Endodermal cell (in vitro differentiated cells): ENCODE results near the gene PRRX2. TPM values are rescaled to one million over a fixed set of nuclear protein-coding genes. Genes with fewer than 3 reads are reported as not detected.

Source experiments
- DNase-seq: peaks from one replicate; pipeline ENCODE4 v3.0.0-alpha.2; 2017
- H3K27ac ChIP-seq: 2 replicates; pipeline ENCODE4 v1.5.1; 2013; ENCODE audit warnings: mild to moderate bottlenecking, low read depth, low read length, moderate library complexity
- H3K27me3 ChIP-seq: 2 replicates; pipeline ENCODE4 v1.6.1; 2013; ENCODE audit warnings: mild to moderate bottlenecking, low read length, moderate library complexity; ENCODE audit not compliant: insufficient read depth, control insufficient read depth, poor library complexity, severe bottlenecking
- H3K36me3 ChIP-seq: 2 replicates; pipeline ENCODE4 v1.7.0; 2013; ENCODE audit warnings: mild to moderate bottlenecking, low read length, moderate library complexity; ENCODE audit not compliant: control insufficient read depth, insufficient read depth
- H3K4me1 ChIP-seq: one replicate; pipeline ENCODE4 v1.7.0; 2013; ENCODE audit warnings: low read length; ENCODE audit not compliant: control insufficient read depth, insufficient read depth
- H3K4me3 ChIP-seq: 2 replicates; pipeline ENCODE4 v1.5.1; 2013; ENCODE audit warnings: mild to moderate bottlenecking, low read length, moderate library complexity
- H3K9ac ChIP-seq: 2 replicates; pipeline ENCODE4 v1.6.1; 2013; ENCODE audit warnings: mild to moderate bottlenecking, low read length, moderate library complexity; ENCODE audit not compliant: poor library complexity, severe bottlenecking; ENCODE audit errors: extremely low read depth
- H3K9me3 ChIP-seq: 2 replicates; pipeline ENCODE4 v1.6.1; 2013; ENCODE audit warnings: mild to moderate bottlenecking, low read length, moderate library complexity; ENCODE audit not compliant: control insufficient read depth
- H3K27ac Mint-ChIP-seq: 2 replicates; pipeline ENCODE4 v1.8.0; 2020; ENCODE audit warnings: mixed read lengths
- H3K27me3 Mint-ChIP-seq: 2 replicates; pipeline ENCODE4 v1.8.0; 2021; ENCODE audit warnings: mild to moderate bottlenecking, mixed read lengths; ENCODE audit not compliant: insufficient read depth
- H3K36me3 Mint-ChIP-seq: 2 replicates; pipeline ENCODE4 v1.8.0; 2020; ENCODE audit warnings: low read depth, mixed read lengths
- H3K4me1 Mint-ChIP-seq: 2 replicates; pipeline ENCODE4 v1.8.0; 2020; ENCODE audit warnings: mixed read lengths
- H3K4me3 Mint-ChIP-seq: 2 replicates; pipeline ENCODE4 v1.8.0; 2020; ENCODE audit warnings: mild to moderate bottlenecking, moderate library complexity, mixed read lengths
- H3K9me3 Mint-ChIP-seq: 2 replicates; pipeline ENCODE4 v1.8.0; 2020; ENCODE audit warnings: mild to moderate bottlenecking, mixed read lengths
- CTCF ChIP-seq: fragments of 200-600 bp; sonication (generic); conservative IDR thresholded peaks from 2 replicates; pipeline ENCODE4 v1.5.0; 2021; ENCODE audit warnings: antibody characterized with exemption, mild to moderate bottlenecking
- WGBS, 2 experiments: methylation state at CpG; one replicate each; pipeline versions ENCODE4 v1.1.5 to v1.1.7; 2013; ENCODE audit warnings: missing lambda C conversion rate in 2 of 2, mixed read lengths in 1 of 2; ENCODE audit not compliant: insufficient coverage in 1 of 2, insufficient read length in 1 of 2; 5-methylcytosine and 5-hydroxymethylcytosine counted together
- total RNA-seq, 2 donors: library from RNA; stranded (reverse); fragmentation: NEBNext Ultra II Directional in 1 of 2; extraction: Animal tissue kit (Norgen Biotek cat#: 25700) in 1 of 2; gene quantifications; 2 replicates in 1 of 2; 3 replicates in 1 of 2; pipeline ENCODE4 v1.2.1, GENCODE V29; 2021

PRRX2 gene
- total RNA-seq, 2 donors from 2014 or later, result 1.0 to 3.8 TPM

GRCh38 chr9:129701549-129701948, 36.1 kb downstream of the PRRX2 start:
- H3K4me3 ChIP-seq, result no peak overlapping the region
- no peak overlapping the region for H3K4me3 Mint-ChIP-seq
- H3K36me3 ChIP-seq, result no peaks in the 10 kb centered on the region
- no peaks in the 10 kb centered on the region for H3K4me1 ChIP-seq
- no peaks in the 10 kb centered on the region for H3K4me1 Mint-ChIP-seq
- H3K9me3 ChIP-seq, result no peaks in the 10 kb centered on the region
- no peak for DNase-seq
- no peak overlapping the region for H3K9ac ChIP-seq
- WGBS, 2 experiments, result 86 to 92% methylated on average over 4 to 5 of the region's 5 CpGs
- peaks cover 7% of the 10 kb centered on the region for H3K27me3 Mint-ChIP-seq
- H3K27ac Mint-ChIP-seq, result no peak overlapping the region
- H3K27ac ChIP-seq, result no peak overlapping the region
- H3K36me3 Mint-ChIP-seq, result no peaks in the 10 kb centered on the region
- no peak for TF ChIP-seq CTCF
- no peaks in the 10 kb centered on the region for H3K9me3 Mint-ChIP-seq
- H3K27me3 ChIP-seq, result peaks cover 6% of the 10 kb centered on the region

- Histone ChIP-seq H3K4me3 (no peak overlapping the region), H3K27me3 (no peaks in the 10 kb centered on the region), H3K9me3 (no peaks in the 10 kb centered on the region), H3K9ac (no peak overlapping the region), H3K4me1 (no peaks in the 10 kb centered on the region), H3K27ac (no peak overlapping the region), H3K36me3 (no peaks in the 10 kb centered on the region)
- Mint-ChIP-seq H3K27me3 (peaks cover 2% of the 10 kb centered on the region), H3K27ac (no peak overlapping the region), H3K4me1 (no peaks in the 10 kb centered on the region), H3K36me3 (no peaks in the 10 kb centered on the region), H3K4me3 (no peak overlapping the region), H3K9me3 (no peaks in the 10 kb centered on the region)
- DNase-seq, result no peak
- WGBS, 2 experiments, result 85 to 86% methylated on average over 8 to 19 of the region's 19 CpGs
- TF ChIP-seq CTCF, result no peak
These were observed 37.4 kb downstream of the PRRX2 start for GRCh38 chr9:129702589-129703520.

GRCh38 chr9:129703667-129704355, 38.4 kb downstream of the PRRX2 start:
- Mint-ChIP-seq H3K36me3 (no peaks in the 10 kb centered on the region), H3K27ac (no peak overlapping the region), H3K27me3 (no peaks in the 10 kb centered on the region), H3K4me1 (peaks cover 8% of the 10 kb centered on the region), H3K4me3 (no peak overlapping the region), H3K9me3 (no peaks in the 10 kb centered on the region)
- no peak overlapping the region for H3K9ac ChIP-seq
- no peak for TF ChIP-seq CTCF
- DNase-seq, result no peak
- no peak overlapping the region for H3K27ac ChIP-seq
- no peaks in the 10 kb centered on the region for H3K27me3 ChIP-seq
- no peaks in the 10 kb centered on the region for H3K9me3 ChIP-seq
- 91 to 93% methylated on average over 15 to 17 of the region's 17 CpGs for WGBS, 2 experiments
- H3K4me3 ChIP-seq, result no peak overlapping the region
- no peaks in the 10 kb centered on the region for H3K36me3 ChIP-seq
- H3K4me1 ChIP-seq, result no peaks in the 10 kb centered on the region
